Activated T-cell treated with anti-CD3 and anti-CD28 coated beads for 4 hours (primary cell): ENCODE measurements around the gene TTC7B.

ENCODE experiments used
- DNase-seq: peaks from one replicate; pipeline ENCODE4 v3.0.0-alpha.2; 2020

TTC7B gene

DNA sequence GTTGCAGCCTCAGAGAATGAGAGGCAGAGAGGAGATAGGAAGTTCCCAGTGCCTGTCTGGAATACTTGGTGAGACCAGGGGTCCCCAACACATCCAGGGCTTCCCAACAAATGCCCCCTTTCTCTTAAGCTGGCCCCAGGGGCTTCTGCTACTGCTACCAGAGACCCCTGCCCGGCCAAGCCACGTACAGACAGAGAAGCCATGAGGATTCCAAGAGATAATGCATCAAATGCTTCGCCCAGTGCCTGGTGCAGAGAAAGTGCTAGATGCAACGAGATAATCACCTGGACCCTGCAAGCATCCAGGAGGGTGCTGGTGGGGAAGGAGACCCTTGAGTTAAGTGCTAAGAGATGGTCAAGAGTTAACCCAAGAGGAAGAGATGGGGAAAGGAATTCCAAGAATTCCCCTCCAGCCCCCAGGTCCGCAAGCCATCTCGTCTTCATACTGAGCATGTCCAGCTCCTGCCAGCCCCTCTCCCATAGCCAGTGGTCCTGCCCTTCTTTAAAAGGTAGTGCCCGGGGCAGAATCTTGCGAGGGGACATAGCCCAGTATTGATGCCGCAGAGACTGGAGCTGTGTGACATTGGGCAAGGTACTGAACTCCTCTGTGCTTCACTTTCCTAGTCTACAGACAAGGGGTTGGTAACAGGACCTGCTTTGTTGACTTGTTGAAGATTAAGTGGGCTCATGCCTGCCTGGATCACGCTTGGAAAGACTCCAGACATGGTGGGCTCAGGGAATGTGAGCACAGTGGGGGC lies 316.1 kb downstream of the TTC7B start:
- no peak for DNase-seq

DNA sequence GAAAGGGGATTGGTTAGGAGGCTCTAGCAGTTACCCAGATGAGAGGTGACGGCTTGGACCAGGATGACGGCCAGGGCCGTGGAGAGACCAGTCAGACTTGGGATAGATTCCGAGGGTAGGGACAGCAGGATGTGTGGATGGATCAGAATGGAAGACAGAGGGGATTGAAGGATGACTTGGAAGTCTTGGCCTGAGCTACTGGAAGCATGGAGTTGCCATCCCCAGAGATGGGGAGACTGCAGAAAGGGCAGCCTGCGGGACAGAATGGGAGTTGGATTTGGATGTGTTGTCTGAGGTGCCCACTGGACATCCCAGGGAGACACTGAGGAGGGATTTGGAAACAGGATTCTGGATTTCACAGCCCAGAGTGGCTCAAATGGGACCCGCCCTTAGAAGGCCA lies 317.1 kb downstream of the TTC7B start:
- no peak for DNase-seq

DNA sequence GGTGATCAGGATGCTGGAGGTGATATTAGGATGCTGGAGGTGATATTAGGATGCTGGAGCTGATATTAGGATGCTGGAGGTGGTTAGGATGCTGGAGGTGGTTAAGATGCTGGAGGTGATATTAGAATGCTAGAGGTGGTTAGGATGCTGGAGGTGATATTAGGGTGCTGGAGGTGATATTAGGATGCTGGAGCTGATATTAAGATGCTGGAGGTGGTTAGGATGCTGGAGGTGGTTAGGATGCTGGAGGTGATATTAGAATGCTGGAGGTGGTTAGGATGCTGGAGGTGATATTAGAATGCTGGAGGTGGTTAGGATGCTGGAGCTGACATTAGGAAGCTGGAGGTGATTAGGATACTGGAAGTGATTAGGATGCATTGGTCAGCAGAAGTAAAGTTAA lies 318.0 kb downstream of the TTC7B start:
- no peak for DNase-seq

DNA sequence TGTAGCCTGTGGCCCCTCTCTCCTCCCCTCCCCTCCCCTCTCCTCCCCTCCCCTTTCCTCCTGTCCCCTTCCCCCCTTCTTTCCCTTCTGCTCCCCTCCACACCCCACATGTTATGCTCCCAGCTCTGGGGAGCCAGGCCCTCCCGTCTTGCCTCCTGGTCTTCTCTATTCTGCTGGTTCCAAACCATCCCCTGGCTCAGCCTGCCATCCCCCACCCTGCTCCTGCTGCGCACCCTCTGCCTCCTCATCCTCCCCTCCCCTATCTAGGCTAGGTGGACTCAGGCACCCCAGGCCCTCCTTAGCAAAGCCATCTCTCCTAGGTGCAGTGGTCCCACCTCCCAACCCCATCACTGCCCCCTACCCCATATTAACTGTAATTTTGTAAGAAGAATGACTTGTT lies 319.9 kb downstream of the TTC7B start:
- DNase-seq: no peak

DNA sequence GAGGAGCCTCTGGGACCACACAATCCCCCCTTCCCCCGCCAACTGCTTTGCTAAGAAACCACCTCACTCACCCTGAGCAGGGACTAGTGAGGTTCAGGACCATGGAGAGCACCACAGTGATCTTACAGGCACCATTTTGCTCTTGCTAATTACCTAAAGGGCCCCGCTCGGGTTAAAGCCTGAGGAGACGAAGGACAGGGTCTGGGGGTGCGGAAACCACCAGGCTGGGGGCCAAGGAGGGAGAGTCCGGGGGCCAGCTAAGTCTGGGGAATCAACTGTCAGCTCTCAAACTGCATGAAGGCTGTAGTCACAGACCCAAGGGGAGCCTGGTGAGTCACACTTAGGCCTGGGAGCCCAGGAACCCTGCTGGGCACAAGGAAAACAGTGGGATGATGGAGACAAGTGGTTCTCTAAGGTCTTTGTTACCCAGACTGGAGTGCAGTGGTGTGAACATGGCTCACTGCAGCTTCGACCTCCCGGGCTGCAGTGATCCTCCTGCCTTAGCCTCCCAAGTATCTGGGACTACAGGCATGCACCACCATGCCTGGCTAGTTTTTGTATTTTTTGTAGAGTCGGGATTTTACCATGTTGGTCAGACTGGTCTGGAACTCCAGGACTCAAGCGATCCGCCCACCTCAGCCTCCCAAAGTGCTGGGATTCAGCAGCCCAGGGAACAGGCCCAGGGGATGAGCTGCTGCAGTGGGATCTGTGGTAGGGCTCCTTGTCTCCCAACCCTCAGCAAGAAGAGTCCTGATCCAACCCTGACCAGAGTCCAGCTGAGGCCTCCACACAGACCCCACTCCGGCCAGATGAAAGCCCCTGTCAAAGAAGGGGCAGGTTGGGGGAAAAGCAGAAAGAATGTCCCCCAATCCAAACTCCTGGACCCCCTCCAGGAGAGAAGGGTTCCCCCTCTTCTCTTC lies 320.6 kb downstream of the TTC7B start:
- DNase-seq: peak; percentile 19

DNA sequence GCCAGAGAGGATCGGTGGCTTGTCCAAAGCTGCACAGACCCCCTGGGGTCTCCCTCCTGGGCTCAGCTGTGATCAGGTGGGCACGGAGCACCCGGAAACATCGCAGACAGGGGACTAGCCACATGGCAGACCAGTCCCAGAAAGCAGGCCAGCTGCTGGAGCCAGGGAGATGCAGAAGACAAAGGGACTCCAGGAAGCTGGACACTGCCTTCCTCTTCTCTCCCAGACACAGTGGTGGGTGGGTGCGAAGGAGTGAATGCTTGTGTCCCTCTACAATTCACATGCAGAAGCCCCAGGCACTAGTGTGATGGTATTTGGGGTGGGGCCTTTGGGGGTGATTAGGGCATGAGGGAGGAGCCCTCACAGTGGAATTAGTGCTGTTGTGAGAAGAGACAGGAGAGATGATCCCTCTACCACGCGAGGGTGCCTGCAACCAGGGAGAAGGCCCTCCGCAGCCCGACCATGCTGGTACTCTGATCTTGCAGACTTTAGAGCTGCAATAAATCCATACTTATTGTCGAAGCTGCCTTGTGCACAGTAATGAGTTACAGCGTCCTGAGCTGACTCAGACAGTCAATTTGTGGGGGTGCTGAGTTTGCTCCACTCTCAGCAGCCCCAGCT lies 324.2 kb downstream of the TTC7B start:
- DNase-seq: no peak

DNA sequence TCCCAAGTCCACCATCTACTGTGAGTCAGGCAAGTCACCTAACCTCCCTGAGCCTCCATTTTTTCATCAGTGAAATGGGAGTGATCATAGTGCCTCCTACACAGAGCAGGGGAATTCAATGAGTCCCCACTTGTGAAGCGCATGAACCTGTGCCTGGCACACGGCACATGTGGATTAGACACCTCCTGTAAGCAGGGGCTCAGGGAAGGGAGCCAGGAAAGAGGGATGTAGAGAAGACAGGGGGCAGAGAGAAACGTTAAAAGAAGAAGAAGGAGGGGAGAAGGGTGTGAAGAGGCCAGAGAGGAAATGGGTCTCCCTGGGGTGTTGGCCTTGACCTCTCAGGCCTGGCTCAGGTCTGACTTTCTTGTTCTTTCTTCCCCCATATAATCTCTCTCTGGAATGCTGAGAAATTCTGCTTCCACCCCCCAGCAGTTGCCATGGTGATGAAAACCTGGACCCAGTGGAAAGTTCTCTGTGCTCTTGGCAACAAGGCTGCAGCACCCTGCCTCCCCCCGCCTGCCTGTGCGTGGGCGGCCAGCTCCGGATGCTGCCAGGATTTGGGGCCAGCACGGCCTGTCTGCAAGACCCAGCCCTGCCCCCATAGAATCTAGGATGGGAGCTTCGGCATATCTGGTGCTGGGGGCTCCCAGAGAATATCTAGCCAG lies 324.9 kb downstream of the TTC7B start:
- DNase-seq: no peak

DNA sequence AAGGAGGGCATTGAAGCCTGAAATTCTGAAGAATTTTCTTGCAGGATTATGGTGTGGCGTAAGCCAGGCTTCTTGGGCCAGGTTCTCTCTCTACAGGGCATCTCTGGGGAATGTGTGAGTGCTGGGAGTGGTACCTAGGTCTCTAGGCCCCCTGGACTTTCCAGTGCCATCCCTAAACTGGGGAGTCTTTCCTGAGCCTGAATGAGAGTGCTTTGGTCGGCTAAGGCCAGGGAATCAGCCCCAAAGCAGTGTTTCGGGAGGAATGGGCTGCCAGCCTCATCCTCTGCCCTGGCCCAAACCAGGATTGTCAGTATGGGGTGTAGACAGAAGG lies 325.5 kb downstream of the TTC7B start:
- no peak for DNase-seq

DNA sequence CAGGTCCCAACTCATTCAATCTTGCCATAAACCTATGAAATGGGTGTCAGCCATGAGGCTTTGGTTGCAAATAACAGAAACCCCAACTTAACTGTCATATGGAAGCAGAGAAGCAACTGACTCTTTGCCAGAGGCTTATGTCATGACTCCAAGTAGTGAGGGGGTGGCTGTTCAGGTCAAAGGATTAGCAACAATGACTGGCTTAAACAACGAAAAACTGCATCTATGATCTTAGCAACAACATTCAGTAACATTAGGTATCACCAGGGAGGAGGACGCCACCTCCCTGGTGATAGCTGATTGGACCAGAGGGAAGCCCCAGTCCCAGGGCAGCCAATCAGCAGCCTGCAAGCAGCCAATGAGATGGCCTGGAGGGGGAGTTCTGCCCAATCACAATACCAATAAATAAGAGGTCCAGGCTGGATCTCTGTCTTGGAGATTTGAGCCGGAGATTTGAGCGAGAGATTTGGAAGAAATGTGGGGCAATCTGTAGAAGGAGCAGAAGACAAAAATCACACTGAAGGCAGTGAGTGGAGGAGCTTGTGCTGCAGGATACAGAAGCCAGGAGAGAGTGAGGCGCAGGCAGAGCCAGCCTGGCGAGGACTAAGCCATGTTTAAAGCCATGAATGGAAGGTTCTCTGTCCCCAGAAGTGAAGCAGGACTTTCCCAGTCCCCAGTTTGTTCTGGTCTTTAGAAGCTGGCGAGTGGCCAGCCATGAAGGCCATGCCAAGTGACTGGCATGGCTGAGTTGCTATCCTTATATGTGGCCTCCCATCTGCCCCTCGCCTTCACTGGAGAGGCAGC lies 326.1 kb downstream of the TTC7B start:
- DNase-seq: no peak

DNA sequence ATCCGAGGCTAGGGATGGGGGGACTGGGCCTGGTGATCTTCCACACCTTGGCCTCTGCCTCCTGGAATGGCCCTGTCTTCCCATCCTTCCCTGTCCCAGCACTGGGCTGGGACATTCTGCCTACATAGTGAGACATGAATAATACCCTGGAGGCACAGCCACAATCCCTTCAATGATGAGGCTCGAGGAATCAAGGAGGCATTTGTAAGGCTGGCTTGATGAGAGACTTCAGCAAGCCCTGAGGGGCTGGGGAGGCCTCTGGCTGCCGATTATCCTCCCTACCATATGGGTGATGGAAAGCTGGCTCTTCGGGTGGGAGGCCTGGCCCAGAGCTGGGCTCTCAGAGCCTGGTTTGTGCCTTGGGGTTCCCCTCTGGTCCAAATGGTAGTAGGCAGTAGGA lies 326.9 kb downstream of the TTC7B start:
- no peak for DNase-seq

DNA sequence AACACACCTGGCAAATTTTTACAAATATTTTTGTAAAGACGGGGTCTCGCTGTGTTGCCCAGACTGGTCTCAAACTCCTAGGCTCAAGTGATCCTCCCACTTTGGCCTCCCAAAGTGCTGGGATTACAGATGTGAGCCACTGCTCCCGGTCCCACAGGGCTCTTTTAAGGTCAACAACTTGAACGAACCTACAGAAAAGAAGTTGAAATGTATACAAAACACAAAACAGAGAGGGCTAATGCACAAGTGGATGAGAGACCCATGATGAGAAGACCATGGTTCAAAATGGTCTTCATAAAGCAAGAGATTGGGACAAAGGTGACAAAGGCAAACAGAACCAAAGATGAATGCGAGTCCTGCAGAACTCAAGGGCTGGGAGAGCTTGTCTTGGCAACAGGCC lies 328.0 kb downstream of the TTC7B start:
- no peak for DNase-seq

DNA sequence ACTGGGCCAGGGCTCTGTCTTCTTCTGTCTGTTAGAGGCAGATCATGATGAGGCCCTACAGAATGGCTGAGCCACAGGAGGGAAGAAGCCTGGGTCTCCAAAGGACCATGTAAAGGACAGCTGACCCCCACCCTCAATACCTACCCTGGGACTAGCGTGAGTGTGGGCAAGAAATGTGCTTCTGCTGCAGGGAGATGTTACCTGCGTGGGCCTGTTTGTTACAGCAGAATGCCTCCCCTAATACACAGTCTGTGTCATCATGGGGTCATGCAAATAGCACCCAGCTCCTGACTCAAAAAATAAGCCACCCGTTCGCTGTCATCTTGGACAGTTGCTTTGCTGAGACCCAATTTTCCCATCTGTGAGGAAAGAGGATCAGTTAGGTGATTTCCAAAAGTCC lies 328.8 kb downstream of the TTC7B start:
- DNase-seq: no peak

DNA sequence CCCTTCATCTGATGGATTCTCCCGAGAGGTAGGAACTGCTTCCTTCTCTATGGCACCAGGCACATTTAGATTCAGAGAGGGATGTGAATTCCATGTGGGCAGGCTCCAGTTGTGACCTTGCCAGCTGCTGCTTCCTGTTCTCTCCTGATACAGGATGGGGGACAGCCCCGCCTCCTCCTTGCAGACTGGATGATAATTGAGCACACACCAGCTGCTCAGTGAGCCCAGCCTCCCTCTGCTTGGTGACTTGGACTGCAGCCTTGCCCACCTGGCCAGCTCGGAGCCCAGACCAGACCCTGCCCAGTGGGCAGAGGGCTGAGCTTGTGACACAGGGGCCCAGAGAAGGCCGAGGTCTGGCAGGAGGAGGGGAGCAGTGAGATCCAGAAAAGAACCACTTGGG lies 329.2 kb downstream of the TTC7B start:
- no peak for DNase-seq

DNA sequence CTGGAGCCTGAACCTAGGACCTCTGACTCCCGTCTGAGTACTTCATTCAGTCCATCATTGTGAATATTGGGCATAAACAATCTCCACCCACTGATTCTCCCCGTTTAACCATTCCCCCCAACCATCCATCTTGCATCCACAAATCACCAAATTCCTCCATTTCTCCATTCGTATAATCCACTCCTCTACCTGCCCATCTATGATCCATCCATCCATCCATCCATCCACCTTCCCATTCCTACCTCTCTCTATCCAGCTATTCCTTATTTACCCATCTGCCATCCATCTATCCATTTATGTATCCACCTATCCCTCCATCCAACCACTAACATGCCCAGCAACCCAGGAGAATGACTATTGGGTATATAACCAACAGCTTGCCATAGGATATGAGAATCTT lies 331.9 kb downstream of the TTC7B start:
- no peak for DNase-seq

DNA sequence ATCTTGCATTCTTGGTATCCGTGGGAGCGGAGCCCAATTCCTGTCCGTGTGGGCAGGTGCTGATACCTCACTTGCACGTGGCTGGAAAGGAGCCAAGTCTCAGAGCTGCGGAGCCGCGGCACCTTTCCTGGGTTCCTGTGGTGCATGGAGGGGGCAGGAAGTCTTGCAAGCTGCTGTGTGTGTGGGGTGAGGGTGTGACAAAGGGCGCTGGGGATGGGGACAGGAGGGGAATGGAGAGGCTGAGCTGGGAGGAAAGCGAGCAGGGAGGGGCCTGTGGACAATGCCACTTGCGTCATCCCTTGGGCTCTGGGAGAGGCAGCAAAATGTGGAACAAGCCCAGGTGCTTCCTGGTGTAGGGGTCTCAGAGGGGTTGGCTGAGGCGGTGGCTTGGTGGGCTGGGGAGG lies 332.7 kb downstream of the TTC7B start:
- DNase-seq: peak; percentile 1

DNA sequence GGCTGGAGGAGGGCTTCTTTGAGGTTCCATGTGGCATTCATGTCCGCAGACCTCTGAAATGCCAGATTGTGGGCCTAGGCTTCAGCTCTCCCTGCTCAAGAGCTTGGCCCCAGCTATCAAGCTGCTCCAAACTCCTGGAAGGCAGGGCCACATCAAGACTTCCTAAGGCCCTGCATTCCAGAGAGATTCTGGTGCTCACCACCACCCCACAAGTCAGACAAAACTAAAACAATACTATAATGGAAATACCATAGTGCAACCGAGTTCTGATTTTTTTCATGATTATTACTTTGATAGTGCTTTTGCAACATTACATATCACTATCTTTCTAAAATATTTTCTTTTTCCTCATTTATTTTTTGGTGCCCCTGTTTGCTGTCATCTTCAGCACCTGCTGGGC lies 333.1 kb downstream of the TTC7B start:
- DNase-seq: no peak

DNA sequence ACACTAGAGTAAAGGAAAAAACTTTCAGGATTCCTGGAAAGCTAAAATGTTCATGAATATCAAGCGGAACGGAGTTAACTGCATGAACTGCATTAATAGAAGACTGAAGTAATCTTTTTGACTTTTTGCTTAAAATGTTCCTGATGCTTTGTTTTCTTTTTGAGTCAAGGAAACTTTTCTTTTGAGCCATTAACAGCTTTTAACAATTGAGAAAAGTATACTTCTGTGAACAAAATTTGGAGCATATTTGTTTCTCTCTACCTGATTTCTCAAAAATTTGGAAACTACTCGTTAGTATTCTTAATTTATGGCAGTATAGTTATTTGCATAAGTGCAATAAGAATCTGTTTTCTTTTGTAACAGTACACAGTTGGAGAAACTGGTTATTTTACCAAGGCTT lies 340.9 kb downstream of the TTC7B start:
- no peak for DNase-seq
